HG03521 (cell line): ENCODE results near the gene LRIT2.
"Not testable (repeated sequence)": the region's sequence is repeated elsewhere in the genome, so short reads cannot be mapped to it uniquely, and the experiment has no call there.

Experiments used
- ATAC-seq: cut with Tn5 transposase; IDR thresholded peaks from one replicate; pipeline ENCODE4 v1.9.1; 2021; ENCODE audit warnings: mild to moderate bottlenecking, moderate library complexity; ENCODE audit not compliant: unreplicated experiment

The LRIT2 gene

GRCh38 chr10:84185526-84186175 is 39.7 kb downstream of the LRIT2 start:
- no peak for ATAC-seq

- no peak for ATAC-seq
These were observed 40.8 kb downstream of the LRIT2 start for GRCh38 chr10:84184517-84184916.

GRCh38 chr10:84181631-84182030 is 43.7 kb downstream of the LRIT2 start:
- ATAC-seq, result no peak

- not testable (repeated sequence) for ATAC-seq
These were observed 45.0 kb downstream of the LRIT2 start for GRCh38 chr10:84180386-84180785.

- peak; percentile 95 for ATAC-seq
These were observed 46.2 kb downstream of the LRIT2 start for GRCh38 chr10:84179059-84179710.

GRCh38 chr10:84178160-84178609 is 47.2 kb downstream of the LRIT2 start:
- no peak for ATAC-seq

GRCh38 chr10:84177541-84178141 is 47.7 kb downstream of the LRIT2 start:
- no peak for ATAC-seq

GRCh38 chr10:84176836-84177474 is 48.4 kb downstream of the LRIT2 start:
- ATAC-seq, result no peak

- no peak for ATAC-seq
These were observed 49.0 kb downstream of the LRIT2 start for GRCh38 chr10:84176351-84176750.

- no peak for ATAC-seq
These were observed 49.9 kb downstream of the LRIT2 start for GRCh38 chr10:84175436-84175835.

- ATAC-seq, result no peak
These were observed 51.8 kb downstream of the LRIT2 start, which contains the start of gene GPR15LG for GRCh38 chr10:84173501-84173929. Gene GPR15LG (plus strand): TSS chr10:84173801. CDS start chr10:84173852, 51 bp downstream.

GRCh38 chr10:84172467-84173356 is 52.6 kb downstream of the LRIT2 start:
- ATAC-seq, result peak; percentile 38

GRCh38 chr10:84171700-84172466 is 53.5 kb downstream of the LRIT2 start:
- peak; percentile 31 for ATAC-seq

GRCh38 chr10:84171237-84171636 is 54.1 kb downstream of the LRIT2 start:
- ATAC-seq, result not testable (repeated sequence)
